ENCODE measurements around the gene TBL3.

Gene TBL3

GRCh38 chr16:1976216-1976520 lies 4.3 kb downstream of the TBL3 start:
- no peak for DNase-seq
- in situ Hi-C loops (cut with HindIII; ENCODE audit: low pct_ligation_motif_present, low sequenced_read_pairs): no loop called here
- Histone ChIP-seq H3K4me3 (ENCODE audit: low read depth, low read length) (no peak overlapping the region), H3K27me3 (replicated peaks) (peaks cover 21% of the 10 kb centered on the region), H3K27ac (no peak overlapping the region), H3K36me3 (replicated peaks) (peaks cover 47% of the 10 kb centered on the region)
- no peak for TF ChIP-seq CTCF (IDR thresholded peaks at IDR 0.05; ENCODE audit: low read depth, low read length, missing control alignments)

GRCh38 chr16:1976951-1977874 lies 5.4 kb downstream of the TBL3 start:
- Histone ChIP-seq H3K36me3 (replicated peaks) (peaks cover 47% of the 10 kb centered on the region), H3K27ac (no peak overlapping the region), H3K27me3 (replicated peaks) (peaks cover 31% of the 10 kb centered on the region), H3K4me3 (ENCODE audit: low read depth, low read length) (no peak overlapping the region)
- no peak for TF ChIP-seq CTCF (IDR thresholded peaks at IDR 0.05; ENCODE audit: low read depth, low read length, missing control alignments)
- in situ Hi-C loops (cut with HindIII; ENCODE audit: low pct_ligation_motif_present, low sequenced_read_pairs): no loop called here
- DNase-seq: no peak

GRCh38 chr16:1977875-1978268 lies 6.0 kb downstream of the TBL3 start:
- in situ Hi-C loops (cut with HindIII; ENCODE audit: low pct_ligation_motif_present, low sequenced_read_pairs): no loop called here
- DNase-seq: no peak
- Histone ChIP-seq H3K4me3 (ENCODE audit: low read depth, low read length) (no peak overlapping the region), H3K27me3 (replicated peaks) (peaks cover 34% of the 10 kb centered on the region), H3K36me3 (replicated peaks) (peaks cover 47% of the 10 kb centered on the region), H3K27ac (no peak overlapping the region)
- TF ChIP-seq CTCF (IDR thresholded peaks at IDR 0.05; ENCODE audit: low read depth, low read length, missing control alignments): no peak

GRCh38 chr16:1978476-1979120 lies 6.7 kb downstream of the TBL3 start:
- Histone ChIP-seq H3K4me3 (ENCODE audit: low read depth, low read length) (no peak overlapping the region), H3K36me3 (replicated peaks) (peaks cover 47% of the 10 kb centered on the region), H3K27ac (no peak overlapping the region), H3K27me3 (replicated peaks) (peaks cover 34% of the 10 kb centered on the region)
- no peak for DNase-seq
- in situ Hi-C loops (cut with HindIII; ENCODE audit: low pct_ligation_motif_present, low sequenced_read_pairs): no loop called here
- TF ChIP-seq CTCF (IDR thresholded peaks at IDR 0.05; ENCODE audit: low read depth, low read length, missing control alignments): no peak

- in situ Hi-C loops (cut with HindIII; ENCODE audit: low pct_ligation_motif_present, low sequenced_read_pairs): no loop called here
- H3K27me3 ChIP-seq (replicated peaks): peaks cover 34% of the 10 kb centered on the region
- H3K4me3 ChIP-seq (ENCODE audit: low read depth, low read length): no peak overlapping the region
- peaks cover 43% of the 10 kb centered on the region for H3K36me3 ChIP-seq (replicated peaks)
- no peak overlapping the region for H3K27ac ChIP-seq
- no peak for TF ChIP-seq CTCF (IDR thresholded peaks at IDR 0.05; ENCODE audit: low read depth, low read length, missing control alignments)
- no peak for DNase-seq
Observed at GRCh38 chr16:1979271-1980029, 7.6 kb downstream of the TBL3 start.

All from brain microvascular endothelial cell (primary cell).